Kidney epithelial cell (primary cell): ENCODE measurements around the gene EBI3. TPM values are rescaled to one million over a fixed set of nuclear protein-coding genes. Genes with fewer than 3 reads are reported as not detected.
A peak's percentile ranks its signal among the peaks of the same experiment; 100 is the strongest.

ENCODE experiments used
- DNase-seq: peaks from one replicate; pipeline ENCODE4 v3.0.0-alpha.2; 2010; ENCODE audit warnings: low read depth
- H3K27me3 ChIP-seq: 2 replicates; pipeline ENCODE4 v1.6.0; 2011; ENCODE audit warnings: low read length; ENCODE audit not compliant: control insufficient read depth, insufficient read depth
- H3K36me3 ChIP-seq: 2 replicates; pipeline ENCODE4 v1.5.1; 2011; ENCODE audit warnings: low read length; ENCODE audit not compliant: control insufficient read depth, insufficient read depth
- H3K4me3 ChIP-seq: 2 replicates; pipeline ENCODE4 v1.5.1; 2011; ENCODE audit warnings: low read depth, mild to moderate bottlenecking, control low read depth, low read length
- total RNA-seq: library from RNA; depleted of rRNA; stranded (reverse); fragments of >200 nt; gene quantifications from 2 replicates; pipeline ENCODE4 v1.2.3, GENCODE V29; 2015
- TF ChIP-seq, protein P1 (sequence below): IDR thresholded peaks from 2 replicates; pipeline ENCODE4 v1.5.1; 2011; ENCODE audit warnings: mild to moderate bottlenecking, moderate library complexity, low read length, control low read depth, inconsistent platforms; ENCODE audit not compliant: insufficient read depth, poor library complexity, severe bottlenecking

Gene EBI3
- total RNA-seq, 1 donor from 2014 or later = 2.5 TPM

DNA sequence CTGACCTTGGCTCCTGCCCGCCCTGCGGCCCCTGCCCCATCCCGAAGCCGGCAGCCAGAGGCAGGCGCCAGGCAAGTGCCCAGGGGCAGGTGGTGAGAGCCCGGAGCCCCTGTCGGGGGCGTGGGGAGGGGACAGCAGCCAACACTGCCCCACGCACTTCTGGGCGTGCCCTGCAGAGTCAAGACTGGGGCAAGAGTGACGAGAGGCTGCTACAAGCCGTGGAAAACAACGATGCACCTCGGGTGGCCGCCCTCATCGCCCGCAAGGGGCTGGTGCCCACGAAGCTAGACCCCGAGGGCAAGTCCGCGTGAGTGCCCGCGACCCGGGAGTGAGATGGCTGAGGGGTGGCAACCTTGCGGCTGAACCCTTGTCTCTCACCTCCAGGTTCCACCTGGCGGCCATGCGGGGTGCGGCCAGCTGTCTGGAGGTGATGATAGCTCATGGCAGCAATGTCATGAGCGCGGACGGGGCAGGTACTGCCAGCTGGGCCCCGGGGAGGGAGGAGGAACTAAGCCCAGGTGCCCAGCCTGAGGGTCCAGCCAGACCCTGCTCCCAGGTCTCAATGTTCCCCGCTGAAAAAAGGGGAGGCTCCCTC, 29.5 kb upstream of the EBI3 start:
- Histone ChIP-seq H3K27me3 (peaks cover 36% of the 10 kb centered on the region), H3K36me3 (no peaks in the 10 kb centered on the region), H3K4me3 (no peak overlapping the region)
- TF ChIP-seq, protein P1, sequence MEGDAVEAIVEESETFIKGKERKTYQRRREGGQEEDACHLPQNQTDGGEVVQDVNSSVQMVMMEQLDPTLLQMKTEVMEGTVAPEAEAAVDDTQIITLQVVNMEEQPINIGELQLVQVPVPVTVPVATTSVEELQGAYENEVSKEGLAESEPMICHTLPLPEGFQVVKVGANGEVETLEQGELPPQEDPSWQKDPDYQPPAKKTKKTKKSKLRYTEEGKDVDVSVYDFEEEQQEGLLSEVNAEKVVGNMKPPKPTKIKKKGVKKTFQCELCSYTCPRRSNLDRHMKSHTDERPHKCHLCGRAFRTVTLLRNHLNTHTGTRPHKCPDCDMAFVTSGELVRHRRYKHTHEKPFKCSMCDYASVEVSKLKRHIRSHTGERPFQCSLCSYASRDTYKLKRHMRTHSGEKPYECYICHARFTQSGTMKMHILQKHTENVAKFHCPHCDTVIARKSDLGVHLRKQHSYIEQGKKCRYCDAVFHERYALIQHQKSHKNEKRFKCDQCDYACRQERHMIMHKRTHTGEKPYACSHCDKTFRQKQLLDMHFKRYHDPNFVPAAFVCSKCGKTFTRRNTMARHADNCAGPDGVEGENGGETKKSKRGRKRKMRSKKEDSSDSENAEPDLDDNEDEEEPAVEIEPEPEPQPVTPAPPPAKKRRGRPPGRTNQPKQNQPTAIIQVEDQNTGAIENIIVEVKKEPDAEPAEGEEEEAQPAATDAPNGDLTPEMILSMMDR = no peak
- no peak for DNase-seq

DNA sequence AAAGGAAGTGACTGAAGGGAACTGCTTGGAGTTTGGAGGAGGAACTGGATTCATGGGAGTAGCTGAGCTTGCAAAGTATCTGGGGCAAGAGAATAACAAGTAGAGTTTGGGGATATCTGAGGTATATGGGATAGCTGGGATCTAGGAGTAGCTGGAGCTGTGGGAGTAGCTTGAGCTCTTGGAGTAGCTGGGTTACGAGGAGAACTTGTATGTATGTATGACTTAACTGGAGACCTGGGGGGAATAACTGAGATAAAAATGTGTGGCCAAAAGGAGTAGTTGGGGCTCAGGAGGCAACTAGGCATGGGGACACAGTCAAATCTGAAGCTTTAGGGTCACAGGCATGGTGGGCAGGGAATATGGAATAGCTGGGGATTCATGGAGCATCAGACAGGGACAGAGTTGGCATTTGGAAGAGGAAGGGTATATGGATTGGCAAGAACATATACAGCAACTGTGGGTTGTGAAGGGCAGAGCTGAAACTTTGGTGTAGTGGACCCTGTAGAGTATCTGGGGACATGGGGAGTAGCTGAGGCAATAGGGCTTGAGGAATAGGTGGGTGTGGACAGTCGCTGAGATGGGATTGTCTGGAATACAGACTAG, 28.3 kb upstream of the EBI3 start:
- H3K27me3 ChIP-seq = peaks cover 34% of the 10 kb centered on the region
- no peak for DNase-seq
- no peak overlapping the region for H3K4me3 ChIP-seq
- no peaks in the 10 kb centered on the region for H3K36me3 ChIP-seq
- TF ChIP-seq, protein P1 = no peak

DNA sequence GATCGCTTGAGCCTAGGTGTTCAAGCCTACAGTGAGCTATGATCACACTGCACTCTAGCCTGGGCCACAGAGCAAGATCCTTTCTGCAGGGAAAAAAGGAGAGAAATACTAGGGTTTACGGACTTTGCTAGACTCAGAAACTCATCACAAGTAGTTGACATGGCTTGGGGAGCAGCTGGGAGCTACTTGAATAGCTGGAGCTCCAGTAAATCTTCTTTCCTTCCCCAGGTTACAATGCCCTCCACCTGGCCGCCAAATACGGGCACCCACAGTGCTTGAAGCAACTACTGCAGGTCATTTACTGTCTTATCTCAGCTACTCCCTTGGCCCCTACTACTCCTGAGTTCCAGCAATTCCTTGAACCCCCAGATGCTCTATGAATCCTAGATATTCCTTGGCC, 27.5 kb upstream of the EBI3 start:
- TF ChIP-seq, protein P1 = no peak
- Histone ChIP-seq H3K27me3 (peaks cover 32% of the 10 kb centered on the region), H3K36me3 (no peaks in the 10 kb centered on the region), H3K4me3 (no peak overlapping the region)
- no peak for DNase-seq

DNA sequence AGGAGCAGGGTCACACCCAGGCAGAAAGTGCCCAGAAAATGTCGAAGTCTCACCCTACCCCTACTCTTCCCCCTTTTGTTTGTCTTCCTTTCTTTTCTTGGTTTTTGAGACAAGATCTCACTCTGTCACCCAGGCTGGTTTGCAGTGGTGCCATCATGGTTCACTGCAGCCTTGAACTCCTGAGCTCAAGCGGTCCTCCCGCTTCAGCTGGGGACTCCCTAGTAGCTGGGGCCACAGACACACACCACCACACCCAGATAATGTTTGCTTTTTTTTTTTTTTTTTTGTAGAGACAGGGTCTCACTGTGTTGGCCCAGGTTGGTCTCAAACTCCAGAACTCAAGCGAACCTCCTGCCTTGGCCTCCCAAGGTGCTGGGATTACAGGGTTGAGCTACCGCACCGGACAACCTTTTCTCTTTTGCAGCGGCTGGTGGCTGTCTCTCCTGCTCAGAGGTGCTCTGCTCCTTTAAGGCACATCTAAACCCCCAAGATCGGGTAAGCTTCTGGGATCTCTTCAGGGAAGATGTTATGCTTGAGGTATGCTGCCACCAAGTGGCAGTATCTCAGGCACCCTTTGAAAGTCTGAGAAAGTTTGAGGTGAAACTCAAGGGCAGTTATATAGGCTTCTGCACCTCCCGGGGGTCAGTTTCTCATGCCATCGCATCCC, 22.4 kb upstream of the EBI3 start:
- no peaks in the 10 kb centered on the region for H3K36me3 ChIP-seq
- TF ChIP-seq, protein P1 = no peak
- peaks cover under 1% of the 10 kb centered on the region for H3K27me3 ChIP-seq
- H3K4me3 ChIP-seq = no peak overlapping the region
- DNase-seq = no peak

DNA sequence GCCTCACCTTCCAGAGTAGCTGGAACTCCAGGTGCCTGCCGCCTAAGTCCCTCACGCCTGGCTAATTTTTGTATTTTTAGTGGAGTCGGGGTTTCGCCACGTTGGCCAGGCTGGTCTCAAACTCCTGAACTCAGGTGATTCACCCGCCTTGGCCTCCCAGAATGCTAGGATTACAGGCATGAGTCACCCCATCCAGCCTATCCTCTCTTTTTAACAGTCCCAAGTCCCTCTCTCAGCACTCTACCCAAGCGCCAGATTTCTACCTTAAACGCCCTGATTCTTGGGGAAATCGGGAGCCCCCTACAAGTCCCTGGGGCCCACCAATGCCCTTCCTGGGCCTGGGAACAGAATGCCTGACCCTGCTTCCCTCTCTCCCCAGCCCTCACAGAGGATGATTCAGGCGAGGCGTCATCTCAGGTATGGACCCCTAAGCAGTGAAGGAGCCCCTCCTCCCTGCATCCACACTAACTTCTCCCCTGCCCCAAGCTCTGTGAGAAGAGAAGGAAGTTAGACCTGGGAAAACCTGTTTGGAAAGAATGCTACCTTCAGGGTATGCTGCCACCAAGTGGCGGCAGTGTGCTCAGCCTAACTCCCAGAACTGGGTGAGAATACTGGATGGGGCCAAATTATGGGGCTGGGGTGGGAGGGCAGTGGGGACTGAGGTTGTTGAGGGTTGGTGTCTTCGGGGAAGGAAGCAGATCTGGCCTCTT, 20.8 kb upstream of the EBI3 start:
- Histone ChIP-seq H3K4me3 (no peak overlapping the region), H3K27me3 (peaks cover 7% of the 10 kb centered on the region), H3K36me3 (no peaks in the 10 kb centered on the region)
- no peak for DNase-seq
- TF ChIP-seq, protein P1 = peak; percentile 44
